ENCODE results near the gene ANAPC16.

DNA sequence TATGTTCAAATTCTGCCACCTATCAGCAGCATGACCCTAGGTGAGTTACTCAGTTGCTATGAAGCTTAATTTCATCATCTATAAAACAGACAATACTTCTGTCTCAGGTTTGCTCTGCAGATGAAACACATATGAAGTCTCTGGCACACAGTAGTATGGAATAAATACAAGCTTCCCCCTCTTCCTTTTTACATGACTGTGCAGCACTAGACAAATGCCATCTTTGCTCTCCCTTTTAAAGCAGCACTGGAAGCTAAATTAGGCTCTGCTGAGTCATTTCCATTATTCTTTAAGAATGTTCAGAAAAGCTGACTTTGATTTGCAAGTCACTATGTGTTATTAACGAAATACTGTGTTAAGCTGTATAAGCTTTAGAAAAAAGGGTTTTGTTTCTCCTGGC lies 40.7 kb upstream of the ANAPC16 start:
- TF ChIP-seq, protein P1, sequence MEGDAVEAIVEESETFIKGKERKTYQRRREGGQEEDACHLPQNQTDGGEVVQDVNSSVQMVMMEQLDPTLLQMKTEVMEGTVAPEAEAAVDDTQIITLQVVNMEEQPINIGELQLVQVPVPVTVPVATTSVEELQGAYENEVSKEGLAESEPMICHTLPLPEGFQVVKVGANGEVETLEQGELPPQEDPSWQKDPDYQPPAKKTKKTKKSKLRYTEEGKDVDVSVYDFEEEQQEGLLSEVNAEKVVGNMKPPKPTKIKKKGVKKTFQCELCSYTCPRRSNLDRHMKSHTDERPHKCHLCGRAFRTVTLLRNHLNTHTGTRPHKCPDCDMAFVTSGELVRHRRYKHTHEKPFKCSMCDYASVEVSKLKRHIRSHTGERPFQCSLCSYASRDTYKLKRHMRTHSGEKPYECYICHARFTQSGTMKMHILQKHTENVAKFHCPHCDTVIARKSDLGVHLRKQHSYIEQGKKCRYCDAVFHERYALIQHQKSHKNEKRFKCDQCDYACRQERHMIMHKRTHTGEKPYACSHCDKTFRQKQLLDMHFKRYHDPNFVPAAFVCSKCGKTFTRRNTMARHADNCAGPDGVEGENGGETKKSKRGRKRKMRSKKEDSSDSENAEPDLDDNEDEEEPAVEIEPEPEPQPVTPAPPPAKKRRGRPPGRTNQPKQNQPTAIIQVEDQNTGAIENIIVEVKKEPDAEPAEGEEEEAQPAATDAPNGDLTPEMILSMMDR (conservative IDR thresholded peaks at IDR 0.05; ENCODE audit: low read depth, low read length) = no peak
- no peak for TF ChIP-seq POLR2A (IDR thresholded peaks at IDR 0.05; ENCODE audit: low read depth, low read length)
- no peak for TF ChIP-seq RFX5 (IDR thresholded peaks at IDR 0.05; ENCODE audit: low read depth, low read length)
- TF ChIP-seq, protein P2, sequence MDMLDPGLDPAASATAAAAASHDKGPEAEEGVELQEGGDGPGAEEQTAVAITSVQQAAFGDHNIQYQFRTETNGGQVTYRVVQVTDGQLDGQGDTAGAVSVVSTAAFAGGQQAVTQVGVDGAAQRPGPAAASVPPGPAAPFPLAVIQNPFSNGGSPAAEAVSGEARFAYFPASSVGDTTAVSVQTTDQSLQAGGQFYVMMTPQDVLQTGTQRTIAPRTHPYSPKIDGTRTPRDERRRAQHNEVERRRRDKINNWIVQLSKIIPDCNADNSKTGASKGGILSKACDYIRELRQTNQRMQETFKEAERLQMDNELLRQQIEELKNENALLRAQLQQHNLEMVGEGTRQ (IDR thresholded peaks at IDR 0.05; ENCODE audit: low read depth, low read length) = no peak
- no peak for TF ChIP-seq BHLHE40 (IDR thresholded peaks at IDR 0.05; ENCODE audit: low read depth, low read length)
- no peak for TF ChIP-seq FOS (IDR thresholded peaks at IDR 0.05; ENCODE audit: low read depth, low read length)
- TF ChIP-seq MAFK (IDR thresholded peaks at IDR 0.05; ENCODE audit: low read depth, low read length) = peak; percentile 39; the same call in 1 of the 2 replicates
- TF ChIP-seq CHD1 (IDR thresholded peaks at IDR 0.05; ENCODE audit: low read depth, low read length) = no peak
- no peak for TF ChIP-seq RCOR1 (IDR thresholded peaks at IDR 0.05; ENCODE audit: insufficient replicate concordance, low read length)
- no peak for TF ChIP-seq CEBPB (IDR thresholded peaks at IDR 0.05; ENCODE audit: low read depth, low read length)
- peak; percentile 67 for TF ChIP-seq NFE2L2 (IDR thresholded peaks at IDR 0.05; ENCODE audit: low read depth, low read length)
- TF ChIP-seq RAD21 (IDR thresholded peaks at IDR 0.05; ENCODE audit: low read length) = no peak
